Measurements from ENCODE around the gene HSDL2.

The HSDL2 gene

DNA sequence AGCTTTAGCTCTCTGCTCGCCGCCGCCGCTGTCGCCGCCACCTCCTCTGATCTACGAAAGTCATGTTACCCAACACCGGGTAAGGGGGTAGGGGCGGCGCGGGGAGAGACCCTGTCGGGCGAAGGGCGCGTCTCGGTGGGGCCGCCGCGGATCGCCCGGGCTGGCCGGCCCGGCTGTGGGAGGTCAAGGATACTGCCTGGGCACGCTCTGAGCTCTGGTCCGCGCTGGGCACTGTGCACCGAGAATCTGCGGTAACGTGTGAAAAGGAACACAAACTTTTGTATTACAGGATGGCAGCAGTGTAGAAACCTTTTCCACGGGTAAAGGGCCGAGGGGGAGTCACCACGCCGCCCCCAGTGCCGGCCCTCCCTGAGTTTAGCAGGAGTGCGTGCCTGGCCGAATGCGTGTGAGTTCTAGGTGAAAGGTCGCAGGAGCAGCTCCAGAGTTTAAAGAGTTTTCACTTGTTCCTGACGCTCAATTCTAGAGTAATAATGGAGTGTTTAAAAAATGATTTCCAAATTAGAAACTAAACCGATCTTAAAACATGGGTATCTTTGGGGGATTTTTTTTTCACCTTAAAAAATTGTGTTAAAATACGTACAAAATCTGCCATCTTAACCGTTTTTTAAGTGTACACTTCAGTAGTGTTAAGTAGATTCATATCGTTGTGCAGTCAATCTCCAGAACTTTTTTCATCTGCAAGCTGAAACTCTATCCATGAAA, at the start of gene HSDL2:
HSDL2 (plus strand) TSS at position 7 of the 723 bp plus-strand sequence; CDS start at position 63, 56 bp downstream.
- in situ Hi-C loops (cut with MboI; ENCODE audit: low pct_unique_long_range_greater_than_20kb, low sequenced_read_pairs): no loop called here
- no peak for DNase-seq

DNA sequence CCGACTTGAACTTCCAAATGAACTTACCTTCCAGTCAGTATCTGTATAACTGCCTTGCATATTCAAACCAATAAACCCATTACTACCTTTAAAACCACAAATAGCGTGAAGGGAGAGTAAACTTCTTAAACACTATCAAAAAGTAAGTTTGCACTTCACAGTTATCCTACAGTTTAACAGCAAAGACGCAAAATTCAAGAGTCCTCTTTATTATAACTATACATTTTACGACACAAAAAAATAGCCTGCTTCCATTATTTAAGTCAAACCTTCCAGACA, 48.3 kb upstream of the HSDL2 start:
- DNase-seq: no peak
- in situ Hi-C loops (cut with MboI; ENCODE audit: low pct_unique_long_range_greater_than_20kb, low sequenced_read_pairs): no loop called here

DNA sequence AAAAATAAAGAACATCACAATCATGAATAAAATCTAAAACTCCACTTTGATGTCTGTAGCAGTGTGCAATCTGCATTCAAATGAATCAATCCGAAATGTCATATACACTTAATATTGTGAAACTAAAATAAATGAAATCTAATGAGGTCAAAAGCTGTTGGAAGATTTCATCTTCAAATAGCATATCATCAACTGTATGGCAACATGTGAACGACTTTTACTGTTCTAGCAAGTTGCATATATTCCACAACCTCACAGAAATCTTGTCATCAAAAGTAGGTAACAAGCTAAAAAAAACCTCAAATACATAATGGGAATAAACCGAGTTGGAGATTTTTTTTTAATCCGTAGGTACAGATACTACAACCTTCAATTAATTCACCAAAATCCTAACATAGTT, 47.7 kb upstream of the HSDL2 start:
- DNase-seq: no peak
- in situ Hi-C loops (cut with MboI; ENCODE audit: low pct_unique_long_range_greater_than_20kb, low sequenced_read_pairs): no loop called here

DNA sequence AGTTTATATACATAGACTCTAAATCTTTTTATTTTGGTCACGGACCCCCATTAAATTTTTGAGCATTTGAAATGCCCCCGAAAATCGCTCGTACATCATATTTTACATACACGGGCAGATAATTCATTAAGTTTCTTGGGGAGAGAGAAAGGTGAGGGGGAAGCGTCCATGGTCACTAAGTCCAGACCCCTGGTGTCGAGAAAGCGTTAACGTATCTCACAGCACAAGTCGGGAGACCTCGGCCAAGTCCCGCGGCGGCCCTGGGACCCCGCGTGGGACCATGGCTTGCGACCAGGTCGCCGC, 47.3 kb upstream of the HSDL2 start:
- DNase-seq: no peak
- in situ Hi-C loops (cut with MboI; ENCODE audit: low pct_unique_long_range_greater_than_20kb, low sequenced_read_pairs): no loop called here

DNA sequence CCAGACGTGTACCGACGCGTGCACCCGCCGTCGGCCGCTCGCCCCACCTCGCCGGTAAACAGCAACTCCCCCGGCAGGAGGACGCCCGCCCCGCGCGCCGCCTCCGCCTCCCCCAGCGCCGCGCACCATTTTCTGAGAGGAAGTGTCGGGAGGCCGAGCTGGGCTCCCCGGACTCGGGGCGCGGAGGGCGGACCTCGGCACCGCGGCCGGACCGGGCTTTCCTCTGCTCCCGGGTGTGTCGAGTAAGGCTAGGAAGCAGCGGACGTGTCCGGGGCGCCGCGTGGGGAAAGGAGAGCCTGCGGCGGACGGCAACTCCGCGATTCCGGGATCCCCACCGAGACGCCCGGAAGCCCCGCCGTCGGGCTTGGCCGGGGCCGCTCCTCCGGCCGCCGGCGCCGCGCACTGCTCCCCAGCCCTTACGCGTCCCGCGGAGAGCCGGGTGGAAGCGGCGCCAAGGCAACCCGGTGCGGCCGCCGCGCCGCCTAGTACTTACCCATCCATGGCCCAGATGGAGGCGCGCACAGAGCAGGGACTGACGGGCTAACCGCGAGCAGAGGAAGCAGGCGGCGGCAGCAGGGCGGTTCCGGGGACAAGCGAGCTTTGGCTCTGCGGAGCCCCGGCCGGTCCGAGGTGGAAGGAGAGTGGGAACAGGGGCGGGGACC, 46.8 kb upstream of the HSDL2 start, which contains the start of gene PTBP3:
PTBP3 (minus strand) TSS at position 643 of the 662 bp plus-strand sequence. CDS start 35,754 bp downstream, outside the sequence.
- in situ Hi-C loops (cut with MboI; ENCODE audit: low pct_unique_long_range_greater_than_20kb, low sequenced_read_pairs): no loop called here
- DNase-seq: peak; percentile 86

DNA sequence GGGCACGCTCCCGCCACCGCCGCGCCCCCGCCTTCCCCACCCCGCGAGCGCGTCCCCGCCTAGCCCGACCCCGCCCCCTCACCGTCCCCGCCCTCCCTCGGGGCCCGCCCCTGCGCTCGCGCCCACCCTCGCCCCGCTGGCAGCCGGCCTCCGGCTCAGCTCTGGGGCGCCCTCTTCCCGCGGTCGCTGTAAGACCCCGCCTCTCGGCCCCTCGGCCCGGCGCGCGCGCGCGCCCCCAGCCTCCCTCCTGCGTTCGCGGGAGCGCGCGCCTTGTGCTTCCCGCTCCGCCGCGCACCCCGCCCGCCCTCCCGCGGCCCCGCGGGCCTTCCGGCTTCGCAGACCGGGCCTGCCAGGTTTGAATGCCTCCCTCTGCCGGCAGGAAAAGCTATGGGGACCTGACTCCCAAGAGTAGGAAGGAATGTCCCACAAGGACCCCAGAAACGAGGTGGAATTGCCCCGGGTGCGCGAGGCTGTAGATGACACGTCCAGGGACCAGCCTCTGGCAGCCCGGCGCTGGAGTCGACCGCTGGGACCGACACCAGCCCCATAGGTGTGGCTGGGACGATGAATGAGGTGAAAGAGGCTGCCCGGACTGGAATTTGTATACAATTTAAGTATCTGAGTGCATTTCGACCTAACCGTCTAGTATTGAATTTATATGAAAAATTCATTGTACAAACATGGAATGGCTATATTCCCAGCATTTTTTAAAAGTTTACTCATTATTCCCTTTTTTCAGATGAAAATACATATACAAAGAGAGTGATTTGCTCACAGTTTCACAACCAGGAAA, 46.1 kb upstream of the HSDL2 start:
- DNase-seq: peak; percentile 93
- in situ Hi-C loops (cut with MboI; ENCODE audit: low pct_unique_long_range_greater_than_20kb, low sequenced_read_pairs): no loop called here

DNA sequence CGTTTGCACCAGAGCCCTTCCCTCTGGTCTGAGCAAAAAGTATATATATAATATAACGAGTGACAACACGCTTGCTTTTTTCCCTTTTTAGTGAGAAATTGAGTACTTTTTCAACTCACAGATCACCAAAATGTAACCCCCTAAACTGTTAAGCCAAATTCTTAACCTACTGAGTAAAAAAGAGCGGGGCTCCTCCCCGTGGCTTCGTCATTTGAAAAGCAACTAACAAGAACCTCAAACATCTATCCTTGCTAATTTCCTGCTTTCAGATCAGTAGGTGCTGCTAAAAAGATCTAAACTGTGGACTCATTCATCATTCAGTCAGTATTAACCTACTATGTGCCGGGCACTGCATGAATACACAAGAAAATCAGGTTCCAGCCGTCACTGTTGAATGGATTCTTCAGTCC, 45.5 kb upstream of the HSDL2 start:
- in situ Hi-C loops (cut with MboI; ENCODE audit: low pct_unique_long_range_greater_than_20kb, low sequenced_read_pairs): no loop called here
- peak; percentile 57 for DNase-seq

DNA sequence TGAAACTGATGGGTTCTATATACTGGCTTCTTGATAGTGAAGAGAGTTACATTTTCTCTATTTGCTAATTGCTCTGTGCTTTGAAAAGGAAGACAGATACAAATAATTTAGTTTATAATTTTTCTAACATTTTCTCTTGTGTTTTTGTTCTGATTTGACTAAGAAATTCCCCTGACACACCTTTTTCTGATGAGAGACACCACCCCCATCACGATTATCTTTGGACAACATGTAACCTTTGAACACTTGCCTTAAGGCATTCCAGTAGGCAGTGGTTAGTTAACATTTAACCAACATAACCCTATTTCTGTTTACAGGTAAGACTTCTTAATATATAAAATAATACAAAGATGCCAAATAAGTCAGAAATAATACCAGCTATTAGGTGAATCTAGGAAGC, 42.4 kb upstream of the HSDL2 start:
- in situ Hi-C loops (cut with MboI; ENCODE audit: low pct_unique_long_range_greater_than_20kb, low sequenced_read_pairs): no loop called here
- no peak for DNase-seq

DNA sequence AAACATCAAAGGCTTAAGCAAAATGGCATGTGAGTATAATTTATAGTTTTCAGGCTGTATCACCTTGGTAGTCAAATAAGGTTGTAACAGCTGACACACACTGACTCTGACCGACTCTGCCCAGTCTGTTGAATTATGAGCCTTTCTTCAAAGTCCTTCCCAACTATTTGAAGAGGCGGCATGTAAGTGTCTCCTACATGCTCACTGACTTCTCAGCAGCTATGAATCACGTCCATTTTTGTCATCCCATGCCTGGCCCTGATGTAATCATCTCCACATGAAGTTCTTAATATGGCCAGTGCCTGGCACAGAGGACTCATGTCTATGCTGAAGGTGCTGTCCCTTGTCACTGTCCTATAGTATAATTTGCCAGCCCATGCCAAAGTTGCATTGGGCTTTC, 41.3 kb upstream of the HSDL2 start:
- in situ Hi-C loops (cut with MboI; ENCODE audit: low pct_unique_long_range_greater_than_20kb, low sequenced_read_pairs): no loop called here
- DNase-seq: no peak

DNA sequence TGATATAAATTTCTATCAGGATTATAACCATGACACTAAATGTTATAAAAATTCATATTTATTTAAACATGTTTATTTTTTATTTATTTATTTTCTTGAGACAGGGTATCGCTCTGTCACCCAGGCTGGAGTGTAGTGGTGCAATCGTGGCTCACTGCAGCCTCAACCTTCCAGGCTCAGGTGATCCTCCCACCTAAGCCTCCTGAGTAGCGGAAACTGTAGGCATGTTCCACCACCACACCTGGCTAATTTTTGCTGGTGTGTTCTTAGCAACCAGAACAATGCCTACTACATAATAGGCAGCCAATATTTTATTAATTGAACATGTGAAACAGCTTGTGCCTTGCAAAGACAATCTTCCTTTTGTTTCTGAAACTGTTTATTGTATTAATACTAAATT, 40.0 kb upstream of the HSDL2 start:
- in situ Hi-C loops (cut with MboI; ENCODE audit: low pct_unique_long_range_greater_than_20kb, low sequenced_read_pairs): no loop called here
- DNase-seq: no peak

DNA sequence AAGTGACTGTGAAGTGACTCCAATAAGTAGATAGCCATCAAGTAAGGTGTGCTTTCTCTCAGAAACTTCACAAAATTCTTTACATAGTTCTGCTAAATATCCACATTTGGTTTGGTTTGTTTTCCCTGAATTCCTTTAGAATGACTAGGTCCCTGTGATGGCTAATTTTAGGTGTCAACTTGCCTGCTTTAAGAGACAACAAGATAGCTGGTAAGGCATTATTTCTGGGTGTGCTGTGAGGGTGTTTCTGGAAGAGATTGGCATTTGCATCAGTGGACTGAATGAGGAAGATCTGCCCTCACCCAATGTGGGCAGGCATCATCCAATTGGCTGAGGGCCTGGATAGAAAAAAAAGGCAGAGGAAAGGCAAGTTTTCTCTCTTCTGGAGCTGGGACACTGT, 38.2 kb upstream of the HSDL2 start:
- in situ Hi-C loops (cut with MboI; ENCODE audit: low pct_unique_long_range_greater_than_20kb, low sequenced_read_pairs): no loop called here
- DNase-seq: no peak

DNA sequence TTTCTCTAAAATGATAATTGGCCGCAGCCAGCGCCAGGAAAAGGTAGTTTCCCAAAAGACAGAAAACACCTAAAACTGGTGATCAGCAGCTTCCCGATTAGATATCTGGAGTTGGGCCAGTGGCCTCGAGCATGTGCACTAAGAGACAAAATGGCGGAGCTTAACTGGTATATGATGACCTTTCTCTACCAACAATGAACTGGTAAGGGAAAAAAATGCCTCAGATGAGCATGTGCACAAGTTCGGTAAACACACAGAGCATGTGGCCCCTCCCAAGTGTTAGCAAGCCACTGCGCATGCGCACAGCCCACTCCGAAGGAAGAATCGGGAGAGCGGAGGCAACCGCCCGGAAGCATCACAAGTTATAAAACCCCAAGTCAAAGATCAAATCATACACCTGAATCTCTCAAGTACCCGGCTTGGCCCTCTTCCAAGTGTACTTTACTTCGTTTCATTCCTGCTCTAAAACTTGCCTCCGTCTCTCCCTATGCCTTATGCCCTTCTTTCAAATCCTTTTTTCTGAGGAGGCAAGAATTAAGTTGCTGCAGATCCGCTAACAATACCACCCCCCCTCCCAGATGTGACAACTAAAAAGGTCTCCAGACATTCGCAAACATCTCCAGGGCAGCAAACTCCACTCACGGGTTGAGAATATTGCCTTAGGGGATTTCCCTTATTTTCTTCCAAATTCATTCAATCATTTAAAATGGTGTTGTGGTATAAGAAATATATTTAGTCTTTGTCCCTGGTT, 31.5 kb upstream of the HSDL2 start:
- in situ Hi-C loops (cut with MboI; ENCODE audit: low pct_unique_long_range_greater_than_20kb, low sequenced_read_pairs): no loop called here
- no peak for DNase-seq

DNA sequence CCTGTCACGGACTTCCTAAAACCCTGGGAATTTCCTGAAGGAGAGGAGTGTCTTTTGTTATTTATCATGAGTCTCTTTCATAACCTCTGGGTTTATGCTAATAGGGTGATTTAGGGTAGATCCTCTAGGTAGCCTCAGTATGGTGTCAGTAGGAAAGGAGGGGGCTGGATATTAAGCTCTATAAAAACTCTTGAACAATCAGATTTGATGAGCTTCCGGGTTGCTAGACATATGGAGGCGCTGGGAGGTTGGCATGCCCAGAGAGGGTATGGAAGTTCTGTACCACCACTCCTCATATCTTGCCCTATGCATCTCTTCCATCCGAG, 30.9 kb upstream of the HSDL2 start:
- in situ Hi-C loops (cut with MboI; ENCODE audit: low pct_unique_long_range_greater_than_20kb, low sequenced_read_pairs): no loop called here
- no peak for DNase-seq

DNA sequence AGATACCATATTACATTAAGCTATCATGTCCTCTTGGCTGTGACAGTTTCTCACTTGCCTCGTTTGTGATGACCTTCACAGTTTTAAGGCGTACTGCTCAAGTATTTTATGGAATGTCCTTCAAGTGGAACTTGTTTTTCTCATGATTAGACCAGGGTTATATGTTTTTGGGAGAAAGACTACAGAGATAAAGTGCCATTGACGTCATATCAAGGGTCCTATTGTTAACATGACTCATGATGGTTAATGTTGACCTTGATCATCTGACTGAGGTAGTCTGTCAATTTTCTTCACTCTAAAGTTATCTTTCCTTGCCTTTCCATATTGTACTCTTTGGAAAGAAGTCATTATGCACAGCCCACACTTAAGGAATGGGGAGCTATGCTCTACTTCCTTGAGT, 28.7 kb upstream of the HSDL2 start:
- in situ Hi-C loops (cut with MboI; ENCODE audit: low pct_unique_long_range_greater_than_20kb, low sequenced_read_pairs): loop anchor here (25.0 kb wide), 2 partner anchors 264 to 564 kb away; partner anchors contain the start of gene SHOC1

DNA sequence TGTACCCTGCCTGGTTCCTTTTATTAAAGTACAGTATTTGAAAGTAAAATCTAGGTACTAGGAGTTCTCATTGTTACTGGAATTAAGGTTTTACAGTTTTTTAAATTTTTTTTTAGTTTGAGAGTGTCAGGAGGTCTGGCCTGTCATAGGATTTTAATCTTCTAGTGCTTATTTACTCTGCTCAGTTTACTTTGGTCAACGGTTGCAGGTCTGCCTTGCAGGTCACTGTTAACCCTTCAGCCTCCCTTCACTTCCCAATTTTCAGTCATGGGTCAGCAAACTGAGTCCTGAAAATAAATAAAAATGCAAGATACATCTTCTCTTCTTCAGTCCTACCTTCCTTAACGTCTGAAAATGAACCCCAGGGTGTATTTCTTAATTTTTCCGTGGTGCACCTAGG, 27.7 kb upstream of the HSDL2 start:
- no peak for DNase-seq
- in situ Hi-C loops (cut with MboI; ENCODE audit: low pct_unique_long_range_greater_than_20kb, low sequenced_read_pairs): loop anchor here (25.0 kb wide), 2 partner anchors 265 to 565 kb away; partner anchors contain the start of gene SHOC1

More for the DNA sequence above, 28.7 kb upstream of the HSDL2 start:
- no peak for DNase-seq

DNA sequence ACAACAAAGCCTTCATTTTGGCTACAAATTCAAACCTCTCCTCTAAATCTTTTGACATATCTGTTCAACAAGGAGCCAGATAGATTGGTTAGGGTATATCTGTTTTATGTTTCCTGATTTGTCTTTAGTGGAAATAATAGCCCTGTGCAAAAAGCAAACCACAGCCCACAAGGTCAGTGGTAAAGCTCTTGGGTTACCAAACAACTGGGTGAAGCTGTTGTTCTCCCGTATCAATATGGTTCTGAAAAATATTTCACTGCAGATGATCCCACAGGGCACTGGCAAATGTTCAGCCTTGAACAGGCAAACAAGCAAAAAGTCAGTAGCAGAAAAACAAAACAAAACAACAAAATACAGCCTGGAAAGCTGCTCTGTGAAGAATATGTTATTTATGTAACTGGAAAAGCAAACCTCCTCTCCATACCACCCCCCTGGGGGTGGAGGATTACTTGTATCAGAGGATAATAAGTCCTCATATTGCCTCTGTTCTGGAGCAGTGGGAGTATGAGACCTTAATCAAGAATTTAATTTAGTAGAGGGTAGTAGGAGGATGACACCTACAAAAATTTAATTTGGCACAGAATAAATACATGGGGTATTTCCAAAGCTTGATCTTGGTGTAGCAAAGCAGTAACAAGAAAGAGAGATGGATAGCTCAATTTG, 25.7 kb upstream of the HSDL2 start:
- in situ Hi-C loops (cut with MboI; ENCODE audit: low pct_unique_long_range_greater_than_20kb, low sequenced_read_pairs): loop anchor here (25.0 kb wide), 2 partner anchors 267 to 567 kb away; partner anchors contain the start of gene SHOC1
- no peak for DNase-seq

DNA sequence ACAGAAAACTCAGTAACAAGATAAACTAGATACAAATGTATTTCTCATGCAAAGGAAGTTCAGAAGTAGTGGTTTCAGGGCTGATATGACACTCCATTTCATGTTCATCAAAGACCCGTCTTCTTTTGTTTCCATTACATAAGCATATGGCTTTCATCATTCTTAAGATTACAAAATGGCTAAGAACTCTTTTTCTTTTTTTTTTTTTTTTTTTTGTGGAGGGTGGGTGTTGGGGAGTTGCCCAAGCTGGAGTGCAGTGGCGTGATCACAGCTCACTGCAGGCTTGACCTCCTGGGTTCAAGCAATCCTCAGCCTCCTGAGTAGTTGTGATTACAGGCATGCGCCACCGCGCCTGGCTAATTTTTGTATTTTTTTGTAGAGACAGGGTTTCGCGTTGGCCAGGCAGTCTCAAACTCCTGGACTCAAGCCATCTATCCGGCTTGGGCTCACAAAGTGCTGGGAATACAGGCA, 24.4 kb upstream of the HSDL2 start:
- in situ Hi-C loops (cut with MboI; ENCODE audit: low pct_unique_long_range_greater_than_20kb, low sequenced_read_pairs): loop anchor here (25.0 kb wide), 2 partner anchors 268 to 568 kb away; partner anchors contain the start of gene SHOC1
- no peak for DNase-seq

DNA sequence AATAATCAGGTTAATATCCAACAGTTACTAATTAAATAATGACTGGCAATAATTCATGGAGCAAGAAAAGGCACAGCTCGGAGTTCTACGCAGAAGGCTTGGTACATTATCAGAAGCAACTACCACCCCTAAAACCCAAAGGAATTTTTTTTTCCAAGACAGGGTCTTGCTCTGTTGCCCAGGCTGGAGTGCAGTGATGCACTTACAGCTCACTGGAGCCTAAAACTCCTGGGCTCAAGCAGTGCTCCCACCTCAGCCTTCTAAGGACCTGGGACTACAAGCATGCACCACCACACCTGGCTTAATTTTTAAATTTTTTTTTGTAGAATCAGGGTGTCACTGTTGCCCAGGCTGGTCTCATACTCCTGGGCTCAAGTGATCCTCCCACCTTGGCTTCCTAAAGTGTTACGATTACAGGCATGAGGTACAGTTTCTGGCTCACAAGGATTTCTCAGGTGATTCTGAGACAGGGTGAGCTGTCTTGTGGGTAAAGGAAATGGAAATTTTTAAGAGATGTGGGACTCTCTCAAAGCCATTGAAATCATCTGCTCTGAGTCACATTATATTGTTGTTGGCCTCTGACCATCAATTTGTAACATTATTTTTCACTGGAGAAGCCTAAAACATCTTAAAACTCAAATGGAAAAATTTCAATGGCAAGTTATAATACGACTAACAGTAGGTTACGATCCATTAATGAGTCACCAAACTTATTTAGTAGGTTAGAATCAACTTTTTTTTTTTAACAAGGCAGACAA, 19.7 kb upstream of the HSDL2 start:
- in situ Hi-C loops (cut with MboI; ENCODE audit: low pct_unique_long_range_greater_than_20kb, low sequenced_read_pairs): loop anchor here (25.0 kb wide), 2 partner anchors 273 to 573 kb away; partner anchors contain the start of gene SHOC1
- no peak for DNase-seq
